Activated CD8-positive, alpha-beta T cell treated with anti-CD3 and anti-CD28 coated beads for 36 hours (primary cell): Measurements from ENCODE around the gene RNF4. TPM values are rescaled to one million over a fixed set of nuclear protein-coding genes. Genes with fewer than 3 reads are reported as not detected.

Experiments used
- ATAC-seq: fragments of 200-7000 bp; cut with Tn5 transposase; one replicate; pipeline ENCODE4 v1.10.0; 2021; ENCODE audit warnings: mild to moderate bottlenecking, moderate library complexity
- CTCF ChIA-PET: fragments of 350-600 bp; sonication (Branson Sonifier 250); formaldehyde crosslinking; loops from one replicate; lab custom pipeline; 2021; ENCODE audit warnings: antibody characterized with exemption; lab: Charles Lee
- POLR2A ChIA-PET: fragments of 350-600 bp; sonication (Branson Sonifier 250); formaldehyde crosslinking; loops from one replicate; lab custom pipeline; 2021; ENCODE audit warnings: antibody characterized with exemption; lab: Charles Lee
- DNase-seq: peaks from one replicate; pipeline ENCODE4 v3.0.0-alpha.2; 2020
- H3K27ac Mint-ChIP-seq: one replicate; pipeline ENCODE4 v1.8.0; 2021; ENCODE audit warnings: mild to moderate bottlenecking, mixed read lengths
- H3K27me3 Mint-ChIP-seq: one replicate; pipeline ENCODE4 v1.8.0; 2021; ENCODE audit warnings: mixed read lengths
- H3K36me3 Mint-ChIP-seq: one replicate; pipeline ENCODE4 v1.8.0; 2021; ENCODE audit warnings: low read depth, mixed read lengths
- H3K4me1 Mint-ChIP-seq: one replicate; pipeline ENCODE4 v1.8.0; 2021; ENCODE audit warnings: low read depth, mixed read lengths
- H3K4me3 Mint-ChIP-seq: one replicate; pipeline ENCODE4 v1.8.0; 2021; ENCODE audit warnings: mild to moderate bottlenecking, moderate library complexity, mixed read lengths
- H3K9me3 Mint-ChIP-seq: one replicate; pipeline ENCODE4 v1.8.0; 2021; ENCODE audit warnings: mixed read lengths
- CTCF ChIP-seq: fragments of 200-600 bp; IDR thresholded peaks from one replicate; pipeline ENCODE4 v1.8.0; 2022; ENCODE audit warnings: antibody characterized with exemption, mild to moderate bottlenecking
- intact Hi-C: fragments of 100-400 bp; cut with micrococcal nuclease; formaldehyde crosslinking; loops from one replicate; pipeline ENCODE4 v1.10.0; 2022
- total RNA-seq, 2 experiments: library from RNA; stranded (reverse); gene quantifications; one replicate each; pipeline ENCODE4 v1.2.3, GENCODE V29; 2021

RNF4 gene
- total RNA-seq, 2 experiments from 2014 or later = 94.6 to 96.2 TPM

GRCh38 chr4:2469192-2469984 is 482 bp downstream of the RNF4 start:
- DNase-seq (peak; percentile 88), ATAC-seq (peak; percentile 55)
- no peaks in the 10 kb centered on the region for H3K27me3 Mint-ChIP-seq
- peak overlapping the region; percentile 96 for H3K4me3 Mint-ChIP-seq
- peaks cover 47% of the 10 kb centered on the region for H3K4me1 Mint-ChIP-seq
- ChIA-PET CTCF (interaction anchor here (0.9 to 2.9 kb wide), 7 partner anchors 26 to 249 kb away, joined by 3 to 19 read pairs (median 4); partner anchors contain the start of gene CFAP99), POLR2A (interaction anchor here (0.6 to 5.4 kb wide), 28 partner anchors 10 to 600 kb away, joined by 3 to 53 read pairs (median 5); partner anchors contain the start of genes FAM193A, GRK4, HAUS3 and MXD4)
- no peak for TF ChIP-seq CTCF
- H3K36me3 Mint-ChIP-seq = peaks cover 51% of the 10 kb centered on the region
- no peaks in the 10 kb centered on the region for H3K9me3 Mint-ChIP-seq
- intact Hi-C loops = no loop called here
- H3K27ac Mint-ChIP-seq = peak overlapping the region; percentile 99

GRCh38 chr4:2470791-2471190 is 1.9 kb downstream of the RNF4 start:
- ChIA-PET POLR2A (interaction anchor here (1.1 to 5.4 kb wide), 8 partner anchors 12 to 465 kb away, joined by 3 to 53 read pairs (median 10); partner anchors contain the start of genes HAUS3 and POLN), CTCF (interaction anchor here (1.5 to 2.1 kb wide), 4 partner anchors 8 to 52 kb away, joined by 4 to 6 read pairs (median 4); partner anchors contain the start of gene CFAP99)
- Mint-ChIP-seq H3K4me3 (peak overlapping the region; percentile 96), H3K4me1 (peaks cover 57% of the 10 kb centered on the region), H3K27me3 (no peaks in the 10 kb centered on the region), H3K27ac (peak overlapping the region; percentile 99), H3K36me3 (peaks cover 64% of the 10 kb centered on the region), H3K9me3 (no peaks in the 10 kb centered on the region)
- intact Hi-C loops = no loop called here
- no peak for TF ChIP-seq CTCF
- ATAC-seq (no peak), DNase-seq (peak; percentile 22)

GRCh38 chr4:2472187-2472586 is 3.3 kb downstream of the RNF4 start:
- DNase-seq (no peak), ATAC-seq (no peak)
- Mint-ChIP-seq H3K36me3 (peaks cover 75% of the 10 kb centered on the region), H3K27me3 (no peaks in the 10 kb centered on the region), H3K9me3 (no peaks in the 10 kb centered on the region), H3K27ac (peak overlapping the region; percentile 99), H3K4me3 (peak overlapping the region; percentile 96), H3K4me1 (peaks cover 62% of the 10 kb centered on the region)
- no peak for TF ChIP-seq CTCF
- intact Hi-C loops = no loop called here
- CTCF ChIA-PET = interaction anchor here (1.8 to 2.1 kb wide), 3 partner anchors 10 to 30 kb away, joined by 4 to 6 read pairs (median 5); no protein-coding TSS in a partner anchor
- POLR2A ChIA-PET = interaction anchor here (0.8 to 5.4 kb wide), 2 partner anchors 11 to 178 kb away, joined by 3 to 53 read pairs; no protein-coding TSS in a partner anchor

GRCh38 chr4:2478229-2478628 is 9.3 kb downstream of the RNF4 start:
- intact Hi-C loops = no loop called here
- H3K9me3 Mint-ChIP-seq = no peaks in the 10 kb centered on the region
- DNase-seq (no peak), ATAC-seq (no peak)
- no peak for TF ChIP-seq CTCF
- no peak overlapping the region for H3K4me3 Mint-ChIP-seq
- H3K36me3 Mint-ChIP-seq = peaks cover 59% of the 10 kb centered on the region
- H3K4me1 Mint-ChIP-seq = peaks cover 88% of the 10 kb centered on the region
- H3K27ac Mint-ChIP-seq = peak overlapping the region; percentile 18
- ChIA-PET CTCF (no interaction called here), POLR2A (no interaction called here)
- H3K27me3 Mint-ChIP-seq = no peaks in the 10 kb centered on the region
